Liver (tissue), 9 donors: ENCODE results near the gene NPPC. TPM values are rescaled to one million over a fixed set of nuclear protein-coding genes. Genes with fewer than 3 reads are reported as not detected.

Experiments
- DNase-seq: peaks from one replicate; pipeline ENCODE4 v3.0.0-alpha.2; 2017; ENCODE audit warnings: low spot score
- H3K27ac ChIP-seq, 2 donors: one replicate each; pipeline ENCODE4 v1.7.0; 2013; ENCODE audit warnings: inconsistent platforms in 2 of 2, low read length in 2 of 2, control low read depth in 1 of 2, low read depth in 1 of 2, mild to moderate bottlenecking in 1 of 2
- H3K27me3 ChIP-seq, 4 donors: one replicate each; pipeline versions ENCODE4 v1.6.1 to v1.7.0; 2013; ENCODE audit warnings: low read length in 3 of 4, inconsistent platforms in 1 of 4, mild to moderate bottlenecking in 1 of 4, moderate library complexity in 1 of 4; ENCODE audit not compliant: control insufficient read depth in 4 of 4, insufficient read depth in 4 of 4
- H3K36me3 ChIP-seq, 4 donors: one replicate each; pipeline versions ENCODE4 v1.6.1 to v1.7.0; 2013; ENCODE audit warnings: low read length in 3 of 4, mild to moderate bottlenecking in 3 of 4, low read depth in 1 of 4, moderate library complexity in 1 of 4; ENCODE audit not compliant: control insufficient read depth in 4 of 4, insufficient read depth in 3 of 4
- H3K4me1 ChIP-seq, 4 donors: one replicate each; pipeline versions ENCODE4 v1.6.1 to v1.7.0; 2013; ENCODE audit warnings: low read length in 3 of 4, mild to moderate bottlenecking in 3 of 4, moderate library complexity in 1 of 4; ENCODE audit not compliant: control insufficient read depth in 4 of 4, insufficient read depth in 4 of 4
- H3K4me3 ChIP-seq, 3 donors: one replicate each; pipeline versions ENCODE4 v1.6.1 to v1.7.0; 2013; ENCODE audit warnings: low read length in 3 of 3, control low read depth in 1 of 3, low read depth in 1 of 3, mild to moderate bottlenecking in 1 of 3
- H3K9ac ChIP-seq, 2 donors: one replicate each; pipeline ENCODE4 v1.7.0; 2013; ENCODE audit warnings: low read length in 2 of 2, mild to moderate bottlenecking in 2 of 2, moderate library complexity in 2 of 2, control low read depth in 1 of 2, low read depth in 1 of 2
- H3K9me3 ChIP-seq, 4 donors: one replicate each; pipeline versions ENCODE4 v1.6.1 to v1.7.0; 2013; ENCODE audit warnings: low read length in 3 of 4; ENCODE audit not compliant: control insufficient read depth in 4 of 4
- EGR1 ChIP-seq, 2 donors: IDR thresholded peaks; 2 replicates each; pipeline ENCODE4 v1.6.1; 2016 to 2018; ENCODE audit warnings: antibody characterized with exemption in 2 of 2, low read depth in 2 of 2
- FOXA1 ChIP-seq: IDR thresholded peaks from 2 replicates; pipeline ENCODE4 v1.6.1; 2016; ENCODE audit warnings: antibody characterized with exemption
- FOXA2 ChIP-seq: IDR thresholded peaks from 2 replicates; pipeline ENCODE4 v1.6.1; 2016; ENCODE audit warnings: antibody characterized with exemption
- GABPA ChIP-seq, 2 donors: IDR thresholded peaks in 1 of 2; conservative IDR thresholded peaks in 1 of 2; 2 replicates each; pipeline ENCODE4 v1.6.1; 2016; ENCODE audit warnings: antibody characterized with exemption in 2 of 2, mild to moderate bottlenecking in 1 of 2, moderate library complexity in 1 of 2
- HNF4A ChIP-seq, 2 donors: conservative IDR thresholded peaks; 2 replicates each; pipeline ENCODE4 v1.6.1; 2016; ENCODE audit warnings: antibody characterized with exemption in 2 of 2, mild to moderate bottlenecking in 2 of 2
- HNF4G ChIP-seq: IDR thresholded peaks from 2 replicates; pipeline ENCODE4 v1.6.1; 2016; ENCODE audit warnings: antibody characterized with exemption
- JUND ChIP-seq, 2 donors: IDR thresholded peaks; 2 replicates each; pipeline ENCODE4 v1.6.1; 2016; ENCODE audit warnings: antibody characterized with exemption in 2 of 2
- MAX ChIP-seq: IDR thresholded peaks from 2 replicates; pipeline ENCODE4 v1.6.1; 2016; ENCODE audit warnings: antibody characterized with exemption
- NR2F2 ChIP-seq: IDR thresholded peaks from 2 replicates; pipeline ENCODE4 v1.6.1; 2016; ENCODE audit warnings: antibody characterized with exemption
- RAD21 ChIP-seq, 2 donors: IDR thresholded peaks; 2 replicates each; pipeline ENCODE4 v1.6.1; 2016; ENCODE audit warnings: antibody characterized with exemption in 2 of 2, mild to moderate bottlenecking in 2 of 2
- RXRA ChIP-seq, 2 donors: IDR thresholded peaks; 2 replicates each; pipeline ENCODE4 v1.6.1; 2017 to 2018; ENCODE audit warnings: antibody characterized with exemption in 2 of 2, mild to moderate bottlenecking in 1 of 2
- SP1 ChIP-seq: IDR thresholded peaks from 2 replicates; pipeline ENCODE4 v1.6.1; 2018; ENCODE audit warnings: antibody characterized with exemption, mild to moderate bottlenecking
- TAF1 ChIP-seq: conservative IDR thresholded peaks from 2 replicates; pipeline ENCODE4 v1.6.1; 2016; ENCODE audit warnings: antibody characterized with exemption, mild to moderate bottlenecking
- YY1 ChIP-seq: IDR thresholded peaks from 2 replicates; pipeline ENCODE4 v1.6.1; 2016; ENCODE audit warnings: antibody characterized with exemption, mild to moderate bottlenecking
- ZBTB33 ChIP-seq: IDR thresholded peaks from 2 replicates; pipeline ENCODE4 v1.6.1; 2016; ENCODE audit warnings: antibody characterized with exemption
- WGBS: extraction: QIAGEN DNeasy Blood & Tissue Kit; methylation state at CpG from one replicate; pipeline ENCODE4 v1.1.7; 2013; 5-methylcytosine and 5-hydroxymethylcytosine counted together
- polyA plus RNA-seq, 2 donors: library from polyadenylated mRNA; stranded (reverse) in 1 of 2; unstranded in 1 of 2; fragments of 200-250 nt in 1 of 2; fragments of >200 nt in 1 of 2; fragmentation: Nextera tagmentation in 1 of 2; extraction: Ambion mirVana in 1 of 2; gene quantifications; one replicate each; pipeline versions ENCODE4 v1.2.1 to v1.2.3, GENCODE V29; 2013 to 2015
- total RNA-seq, 2 donors: library from RNA; depleted of rRNA; stranded (reverse); fragments of >200 nt; gene quantifications; one replicate each; pipeline ENCODE4 v1.2.3, GENCODE V29; 2014
- TF ChIP-seq, protein P1 (sequence below): fragments of 150-350 bp; IDR thresholded peaks from 2 replicates; pipeline ENCODE4 v1.5.1; 2017; ENCODE audit warnings: improper control_type of control experiment, low read depth, low read length; ENCODE audit not compliant: missing input control
- TF ChIP-seq, protein P2 (sequence below): IDR thresholded peaks from 2 replicates; pipeline ENCODE4 v1.6.1; 2016; ENCODE audit warnings: antibody characterized with exemption, mild to moderate bottlenecking
- TF ChIP-seq, protein P3 (sequence below): IDR thresholded peaks from 2 replicates; pipeline ENCODE4 v1.6.1; 2016; ENCODE audit warnings: antibody characterized with exemption
- donor health status: healthy.
- donor health status: healthy.
- donor health status: healthy.
- donor health status: healthy.
- donor health status: healthy.

Gene NPPC
- total and polyA plus RNA-seq, 4 donors, result 0.47 TPM; not detected in 3

DNA sequence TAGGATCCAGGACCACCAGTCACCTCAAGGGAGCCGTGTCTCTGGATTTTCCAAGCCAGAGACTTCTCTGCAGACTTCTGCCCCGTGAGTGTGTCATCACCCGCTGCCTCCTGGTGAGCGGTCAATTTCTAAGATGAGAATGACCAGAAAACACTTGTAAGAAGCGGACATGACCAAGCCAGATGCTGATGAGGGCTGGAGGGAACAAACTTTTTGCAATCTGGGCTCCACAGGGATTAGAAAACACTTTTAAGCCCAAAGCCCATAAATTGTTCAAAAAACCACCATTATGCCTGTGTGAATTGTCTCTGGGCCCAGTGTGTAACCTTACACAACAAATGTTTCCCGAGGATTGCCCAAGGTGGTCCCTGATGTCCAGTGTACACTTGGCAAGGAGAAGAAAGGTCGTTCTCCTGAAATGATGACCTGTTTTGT, 5.3 kb upstream of the NPPC start:
- 83% methylated on average over 7 of the region's 7 CpGs for WGBS
- H3K9me3 ChIP-seq, result no peaks in the 10 kb centered on the region
- H3K27me3 ChIP-seq, result no peaks in the 10 kb centered on the region
- H3K4me1 ChIP-seq, result peaks cover 0 to 8% (median 7%) of the 10 kb centered on the region in 4 donors
- no peaks in the 10 kb centered on the region for H3K36me3 ChIP-seq
- no peak overlapping the region for H3K27ac ChIP-seq
- DNase-seq, result no peak
- H3K4me3 ChIP-seq, result no peak overlapping the region
- no peak overlapping the region for H3K9ac ChIP-seq
- TF ChIP-seq MAX, result no peak

DNA sequence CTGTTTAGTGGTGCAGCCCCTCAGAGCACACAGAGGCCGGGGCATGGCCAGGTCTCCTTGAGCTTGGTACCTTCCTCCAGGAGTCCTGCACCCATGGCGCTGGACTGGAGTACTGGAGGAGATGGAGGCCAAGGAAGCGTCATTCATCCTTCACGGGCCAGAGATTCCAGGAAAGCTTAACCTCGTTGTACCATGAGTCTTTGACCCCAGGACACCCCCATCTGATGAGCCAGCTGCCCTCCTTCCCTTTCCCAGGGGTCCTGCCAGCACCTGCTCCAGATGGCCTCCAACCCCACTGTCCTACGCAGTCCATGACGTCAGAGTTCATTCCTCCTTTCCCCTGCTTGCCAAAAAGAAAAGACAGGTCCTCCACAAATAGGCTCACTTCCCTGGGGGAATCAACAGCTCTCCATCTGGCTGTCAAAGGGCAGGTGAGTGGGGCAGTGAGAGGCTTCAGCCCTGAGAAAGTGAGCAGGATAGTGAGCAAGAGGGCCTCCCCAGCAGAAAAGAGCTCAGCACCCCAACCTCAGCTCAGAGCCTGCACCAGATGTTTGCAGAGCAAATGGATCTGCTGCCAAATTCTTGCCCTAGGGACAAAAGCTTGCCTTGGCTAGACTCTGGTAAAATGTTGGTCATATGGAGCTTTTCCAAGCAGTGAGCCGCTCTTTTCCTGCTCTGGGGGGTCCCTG, 4.5 kb upstream of the NPPC start:
- Histone ChIP-seq H3K36me3 (no peaks in the 10 kb centered on the region), H3K27me3 (no peaks in the 10 kb centered on the region), H3K9me3 (no peaks in the 10 kb centered on the region), H3K4me3 (no peak overlapping the region), H3K9ac (no peak overlapping the region), H3K27ac (no peak overlapping the region), H3K4me1 (peaks cover 6 to 16% (median 14%) of the 10 kb centered on the region in 4 donors)
- no peak for DNase-seq
- TF ChIP-seq RAD21 (IDR thresholded peaks at IDR 0.05), result no peak
- TF ChIP-seq MAX, result no peak
- TF ChIP-seq HNF4G, result no peak
- no peak for TF ChIP-seq YY1
- TF ChIP-seq, protein P1, sequence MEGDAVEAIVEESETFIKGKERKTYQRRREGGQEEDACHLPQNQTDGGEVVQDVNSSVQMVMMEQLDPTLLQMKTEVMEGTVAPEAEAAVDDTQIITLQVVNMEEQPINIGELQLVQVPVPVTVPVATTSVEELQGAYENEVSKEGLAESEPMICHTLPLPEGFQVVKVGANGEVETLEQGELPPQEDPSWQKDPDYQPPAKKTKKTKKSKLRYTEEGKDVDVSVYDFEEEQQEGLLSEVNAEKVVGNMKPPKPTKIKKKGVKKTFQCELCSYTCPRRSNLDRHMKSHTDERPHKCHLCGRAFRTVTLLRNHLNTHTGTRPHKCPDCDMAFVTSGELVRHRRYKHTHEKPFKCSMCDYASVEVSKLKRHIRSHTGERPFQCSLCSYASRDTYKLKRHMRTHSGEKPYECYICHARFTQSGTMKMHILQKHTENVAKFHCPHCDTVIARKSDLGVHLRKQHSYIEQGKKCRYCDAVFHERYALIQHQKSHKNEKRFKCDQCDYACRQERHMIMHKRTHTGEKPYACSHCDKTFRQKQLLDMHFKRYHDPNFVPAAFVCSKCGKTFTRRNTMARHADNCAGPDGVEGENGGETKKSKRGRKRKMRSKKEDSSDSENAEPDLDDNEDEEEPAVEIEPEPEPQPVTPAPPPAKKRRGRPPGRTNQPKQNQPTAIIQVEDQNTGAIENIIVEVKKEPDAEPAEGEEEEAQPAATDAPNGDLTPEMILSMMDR, result no peak
- TF ChIP-seq GABPA (IDR thresholded peaks at IDR 0.05 in 1 of 2, conservative IDR thresholded peaks at IDR 0.05 in 1 of 2), result no peak
- TF ChIP-seq, protein P2, sequence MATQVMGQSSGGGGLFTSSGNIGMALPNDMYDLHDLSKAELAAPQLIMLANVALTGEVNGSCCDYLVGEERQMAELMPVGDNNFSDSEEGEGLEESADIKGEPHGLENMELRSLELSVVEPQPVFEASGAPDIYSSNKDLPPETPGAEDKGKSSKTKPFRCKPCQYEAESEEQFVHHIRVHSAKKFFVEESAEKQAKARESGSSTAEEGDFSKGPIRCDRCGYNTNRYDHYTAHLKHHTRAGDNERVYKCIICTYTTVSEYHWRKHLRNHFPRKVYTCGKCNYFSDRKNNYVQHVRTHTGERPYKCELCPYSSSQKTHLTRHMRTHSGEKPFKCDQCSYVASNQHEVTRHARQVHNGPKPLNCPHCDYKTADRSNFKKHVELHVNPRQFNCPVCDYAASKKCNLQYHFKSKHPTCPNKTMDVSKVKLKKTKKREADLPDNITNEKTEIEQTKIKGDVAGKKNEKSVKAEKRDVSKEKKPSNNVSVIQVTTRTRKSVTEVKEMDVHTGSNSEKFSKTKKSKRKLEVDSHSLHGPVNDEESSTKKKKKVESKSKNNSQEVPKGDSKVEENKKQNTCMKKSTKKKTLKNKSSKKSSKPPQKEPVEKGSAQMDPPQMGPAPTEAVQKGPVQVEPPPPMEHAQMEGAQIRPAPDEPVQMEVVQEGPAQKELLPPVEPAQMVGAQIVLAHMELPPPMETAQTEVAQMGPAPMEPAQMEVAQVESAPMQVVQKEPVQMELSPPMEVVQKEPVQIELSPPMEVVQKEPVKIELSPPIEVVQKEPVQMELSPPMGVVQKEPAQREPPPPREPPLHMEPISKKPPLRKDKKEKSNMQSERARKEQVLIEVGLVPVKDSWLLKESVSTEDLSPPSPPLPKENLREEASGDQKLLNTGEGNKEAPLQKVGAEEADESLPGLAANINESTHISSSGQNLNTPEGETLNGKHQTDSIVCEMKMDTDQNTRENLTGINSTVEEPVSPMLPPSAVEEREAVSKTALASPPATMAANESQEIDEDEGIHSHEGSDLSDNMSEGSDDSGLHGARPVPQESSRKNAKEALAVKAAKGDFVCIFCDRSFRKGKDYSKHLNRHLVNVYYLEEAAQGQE, result no peak
- TF ChIP-seq NR2F2, result no peak
- no peak for TF ChIP-seq ZBTB33
- no peak for TF ChIP-seq SP1
- no peak for TF ChIP-seq RXRA (IDR thresholded peaks at IDR 0.05)
- TF ChIP-seq FOXA2, result no peak
- no peak for TF ChIP-seq JUND (IDR thresholded peaks at IDR 0.05)
- TF ChIP-seq EGR1 (IDR thresholded peaks at IDR 0.05; ENCODE audit: low read depth in 2 of 2), result no peak
- no peak for TF ChIP-seq TAF1
- no peak for TF ChIP-seq HNF4A (conservative IDR thresholded peaks at IDR 0.05)
- no peak for TF ChIP-seq FOXA1
- TF ChIP-seq, protein P3, sequence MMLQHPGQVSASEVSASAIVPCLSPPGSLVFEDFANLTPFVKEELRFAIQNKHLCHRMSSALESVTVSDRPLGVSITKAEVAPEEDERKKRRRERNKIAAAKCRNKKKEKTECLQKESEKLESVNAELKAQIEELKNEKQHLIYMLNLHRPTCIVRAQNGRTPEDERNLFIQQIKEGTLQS, result no peak
- WGBS, result 77% methylated on average over 8 of the region's 8 CpGs
